HCT116 (cell line): ENCODE measurements around the gene LRRC46.

Experiments used
- CEBPB ChIP-seq: IDR thresholded peaks from 2 replicates; pipeline ENCODE4 v1.6.1; 2012; ENCODE audit warnings: low read depth
- EGR1 ChIP-seq: IDR thresholded peaks from 2 replicates; pipeline ENCODE4 v1.6.1; 2012; ENCODE audit warnings: low read depth
- ELF1 ChIP-seq: IDR thresholded peaks from 2 replicates; pipeline ENCODE4 v1.6.1; 2012; ENCODE audit warnings: low read depth, borderline replicate concordance
- EZH2 ChIP-seq: fragments of 200-600 bp; sonication (generic); IDR thresholded peaks from 2 replicates; pipeline ENCODE4 v1.6.1; 2017; ENCODE audit warnings: antibody characterized with exemption, mixed run types
- FOSL1 ChIP-seq: IDR thresholded peaks from 2 replicates; pipeline ENCODE4 v1.6.1; 2012; ENCODE audit warnings: low read depth
- POLR2A ChIP-seq: IDR thresholded peaks from 2 replicates; pipeline ENCODE4 v1.7.0; 2011; ENCODE audit warnings: borderline replicate concordance; ENCODE audit not compliant: insufficient read depth, insufficient read length; ENCODE audit errors: extremely low read depth
- SIN3A ChIP-seq: IDR thresholded peaks from 2 replicates; pipeline ENCODE4 v1.6.1; 2012; ENCODE audit warnings: low read depth
- TCF7L2 ChIP-seq: IDR thresholded peaks from 2 replicates; pipeline ENCODE4 v1.7.0; 2011; ENCODE audit warnings: borderline replicate concordance, inconsistent platforms; ENCODE audit not compliant: insufficient read depth, insufficient read length; ENCODE audit errors: extremely low read depth
- YY1 ChIP-seq: IDR thresholded peaks from 2 replicates; pipeline ENCODE4 v1.6.1; 2011; ENCODE audit warnings: low read length, low read depth, moderate library complexity, mild to moderate bottlenecking; ENCODE audit not compliant: insufficient replicate concordance; ENCODE audit errors: extremely low read depth
- ZFX ChIP-seq: fragments of 450-650 bp; IDR thresholded peaks from 2 replicates; pipeline ENCODE4 v1.6.1; 2017
- ZNF274 ChIP-seq: fragments of 200-500 bp; sonication (Bioruptor generic); IDR thresholded peaks from 2 replicates; pipeline ENCODE4 v1.6.1; 2014; ENCODE audit warnings: mild to moderate bottlenecking, low read depth, low read length, inconsistent platforms
- TF ChIP-seq, protein P1 (sequence below): IDR thresholded peaks from 2 replicates; pipeline ENCODE4 v1.6.1; 2012
- TF ChIP-seq, protein P2 (sequence below), 3 experiments: fragments of 200-600 bp in 1 of 3; sonication (generic) in 1 of 3; IDR thresholded peaks in 2 of 3; conservative IDR thresholded peaks in 1 of 3; 2 replicates each; pipeline ENCODE4 v1.5.1; 2012 to 2017; ENCODE audit warnings: low read depth in 2 of 3, low read length in 2 of 3, antibody characterized with exemption in 1 of 3, borderline replicate concordance in 1 of 3, control low read depth in 1 of 3, mild to moderate bottlenecking in 1 of 3, mixed read lengths in 1 of 3, mixed run types in 1 of 3, moderate library complexity in 1 of 3; ENCODE audit not compliant: insufficient read depth in 1 of 3

DNA sequence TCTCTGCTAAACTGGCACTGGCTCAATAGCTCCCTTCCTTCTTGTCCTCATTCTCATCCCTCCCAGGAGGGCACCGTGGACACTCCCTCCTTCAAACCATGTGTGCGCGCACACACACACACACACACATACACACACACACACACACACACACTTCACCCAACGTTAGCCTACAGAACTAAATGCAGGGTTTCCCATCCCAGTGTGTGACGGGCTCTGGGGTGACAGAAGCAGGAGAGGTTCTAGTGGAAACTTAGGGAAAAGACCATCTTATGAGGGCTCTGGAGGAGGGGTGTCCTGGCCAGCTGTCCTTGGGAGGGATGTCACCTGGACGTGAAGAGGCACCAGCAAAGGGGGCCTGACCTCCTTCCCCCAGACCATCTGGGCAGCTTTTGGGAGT lies 29.6 kb upstream of the LRRC46 start:
- TF ChIP-seq, protein P1, sequence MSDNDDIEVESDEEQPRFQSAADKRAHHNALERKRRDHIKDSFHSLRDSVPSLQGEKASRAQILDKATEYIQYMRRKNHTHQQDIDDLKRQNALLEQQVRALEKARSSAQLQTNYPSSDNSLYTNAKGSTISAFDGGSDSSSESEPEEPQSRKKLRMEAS, result no peak
- TF ChIP-seq SIN3A (no peak), POLR2A (no peak), EZH2 (no peak), TCF7L2 (no peak), EGR1 (no peak), FOSL1 (no peak), CEBPB (no peak), YY1 (no peak), ZFX (no peak), ELF1 (no peak), ZNF274 (no peak)
- TF ChIP-seq, protein P2, sequence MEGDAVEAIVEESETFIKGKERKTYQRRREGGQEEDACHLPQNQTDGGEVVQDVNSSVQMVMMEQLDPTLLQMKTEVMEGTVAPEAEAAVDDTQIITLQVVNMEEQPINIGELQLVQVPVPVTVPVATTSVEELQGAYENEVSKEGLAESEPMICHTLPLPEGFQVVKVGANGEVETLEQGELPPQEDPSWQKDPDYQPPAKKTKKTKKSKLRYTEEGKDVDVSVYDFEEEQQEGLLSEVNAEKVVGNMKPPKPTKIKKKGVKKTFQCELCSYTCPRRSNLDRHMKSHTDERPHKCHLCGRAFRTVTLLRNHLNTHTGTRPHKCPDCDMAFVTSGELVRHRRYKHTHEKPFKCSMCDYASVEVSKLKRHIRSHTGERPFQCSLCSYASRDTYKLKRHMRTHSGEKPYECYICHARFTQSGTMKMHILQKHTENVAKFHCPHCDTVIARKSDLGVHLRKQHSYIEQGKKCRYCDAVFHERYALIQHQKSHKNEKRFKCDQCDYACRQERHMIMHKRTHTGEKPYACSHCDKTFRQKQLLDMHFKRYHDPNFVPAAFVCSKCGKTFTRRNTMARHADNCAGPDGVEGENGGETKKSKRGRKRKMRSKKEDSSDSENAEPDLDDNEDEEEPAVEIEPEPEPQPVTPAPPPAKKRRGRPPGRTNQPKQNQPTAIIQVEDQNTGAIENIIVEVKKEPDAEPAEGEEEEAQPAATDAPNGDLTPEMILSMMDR (IDR thresholded peaks at IDR 0.05 in 2 of 3, conservative IDR thresholded peaks at IDR 0.05 in 1 of 3; ENCODE audit: borderline replicate concordance in 1 of 3, insufficient read depth in 1 of 3, low read depth in 2 of 3, low read length in 2 of 3), result no peak
